NOMO-1 treated with dmso at 0.1 percent for 144 hours (cell line): ENCODE measurements around the gene ERCC2.

Experiments
- DNase-seq: peaks from one replicate; lab custom pipeline; 2025; ENCODE audit not compliant: unreplicated experiment; lab: John Stamatoyannopoulos, UW

The ERCC2 gene

GRCh38 chr19:45306040-45306439 lies 64.3 kb downstream of the ERCC2 start:
- no peak for DNase-seq

DNA sequence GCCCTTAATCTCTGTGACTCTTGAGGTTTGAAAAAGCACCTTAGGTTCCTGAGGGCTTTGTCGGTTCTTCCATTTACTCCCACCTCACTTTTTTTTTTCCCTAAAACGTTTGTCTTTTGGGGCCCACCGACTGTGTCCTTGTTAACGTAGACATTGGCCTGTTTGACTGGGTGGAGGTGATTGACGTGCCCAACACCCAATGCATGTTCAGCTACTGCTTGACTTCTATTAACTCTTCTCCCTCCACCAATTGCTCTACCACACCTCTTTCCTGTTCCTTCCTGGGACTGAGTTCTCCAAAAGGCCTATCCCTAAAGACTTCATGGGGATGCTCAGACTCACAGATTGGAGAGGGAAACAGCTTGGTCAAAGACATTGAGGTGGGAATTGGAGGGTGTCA lies 65.0 kb downstream of the ERCC2 start:
- no peak for DNase-seq

- DNase-seq = no peak
Observed at GRCh38 chr19:45305007-45305406, 65.4 kb downstream of the ERCC2 start.

DNA sequence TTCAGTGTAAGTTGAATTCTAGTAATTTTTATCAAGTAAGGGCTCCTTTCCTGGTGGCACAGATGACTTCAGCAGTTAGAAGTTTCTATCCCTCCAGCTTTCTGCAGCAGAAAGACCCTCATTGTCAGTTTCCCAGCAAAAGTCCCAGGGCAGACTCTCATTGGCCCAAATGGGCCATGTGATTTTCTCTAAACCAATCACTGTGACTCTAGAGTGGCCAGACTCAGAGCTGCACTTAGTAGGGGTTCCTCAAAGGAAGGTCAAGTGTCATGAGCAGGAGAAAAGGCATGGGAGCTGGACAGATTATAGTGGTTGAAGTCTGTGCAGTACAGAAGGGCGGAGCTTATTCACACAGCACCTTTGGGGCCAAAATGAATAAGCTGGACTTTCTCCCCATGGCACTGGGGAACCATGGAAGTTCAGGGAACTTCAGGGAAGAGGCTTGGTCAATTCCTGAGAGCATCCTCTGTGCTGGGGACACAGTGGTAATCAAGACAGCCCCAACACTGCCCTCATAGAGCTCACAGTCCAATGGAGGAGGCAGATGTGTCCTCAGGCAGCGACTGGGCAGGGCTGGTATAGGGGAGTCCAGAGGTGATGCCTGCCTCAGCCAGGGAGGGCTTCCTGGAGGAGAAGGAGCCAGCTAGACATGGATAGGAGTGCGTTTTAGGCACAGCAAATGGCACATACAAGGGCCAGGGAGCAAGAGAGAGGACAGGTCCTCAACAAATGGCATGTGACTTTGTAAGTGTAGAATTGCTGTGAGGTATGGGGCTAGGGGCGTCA lies 66.0 kb downstream of the ERCC2 start:
- DNase-seq = no peak

- DNase-seq = no peak
Observed at GRCh38 chr19:45303269-45304060, 66.9 kb downstream of the ERCC2 start.

DNA sequence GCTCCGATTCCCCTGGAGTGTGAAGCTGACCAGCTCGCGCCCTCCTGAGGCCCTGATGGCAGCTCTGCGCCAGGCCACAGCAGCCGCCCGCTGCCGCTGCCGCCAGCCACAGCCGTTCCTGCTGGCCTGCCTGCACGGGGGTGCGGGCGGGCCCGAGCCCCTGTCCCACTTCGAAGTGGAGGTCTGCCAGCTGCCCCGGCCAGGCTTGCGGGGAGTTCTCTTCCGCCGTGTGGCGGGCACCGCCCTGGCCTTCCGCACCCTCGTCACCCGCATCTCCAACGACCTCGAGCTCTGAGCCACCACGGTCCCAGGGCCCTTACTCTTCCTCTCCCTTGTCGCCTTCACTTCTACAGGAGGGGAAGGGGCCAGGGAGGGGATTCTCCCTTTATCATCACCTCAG lies 68.0 kb downstream of the ERCC2 start:
- no peak for DNase-seq
